Measurements from ENCODE around the gene SLC11A2.

Gene SLC11A2

DNA sequence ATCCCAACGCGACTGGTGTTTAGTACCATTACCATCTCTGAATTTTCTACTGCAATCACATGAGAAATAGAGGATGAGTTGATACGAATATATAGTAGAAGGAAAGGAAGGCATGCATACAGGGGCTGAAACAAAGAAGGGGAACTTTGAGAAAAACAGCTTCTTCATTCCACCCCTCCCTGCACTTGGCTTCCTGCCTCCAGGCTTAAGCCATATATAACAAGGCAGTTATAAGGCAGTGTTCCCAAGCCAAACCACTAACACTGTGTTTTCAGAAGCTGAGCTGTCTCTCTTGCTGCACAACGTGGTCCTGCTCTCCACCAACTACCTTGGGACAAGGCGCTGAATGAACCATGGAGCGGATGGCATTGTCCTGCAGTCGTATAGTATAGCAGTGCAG is 32.9 kb upstream of the SLC11A2 start (continued):
- TF ChIP-seq CSRNP3 (CRISPR knock-in tag; IDR thresholded peaks at IDR 0.05) (no peak), ZNF8 (CRISPR knock-in tag; IDR thresholded peaks at IDR 0.05) (no peak), RARB (CRISPR knock-in tag; IDR thresholded peaks at IDR 0.05) (no peak)

DNA sequence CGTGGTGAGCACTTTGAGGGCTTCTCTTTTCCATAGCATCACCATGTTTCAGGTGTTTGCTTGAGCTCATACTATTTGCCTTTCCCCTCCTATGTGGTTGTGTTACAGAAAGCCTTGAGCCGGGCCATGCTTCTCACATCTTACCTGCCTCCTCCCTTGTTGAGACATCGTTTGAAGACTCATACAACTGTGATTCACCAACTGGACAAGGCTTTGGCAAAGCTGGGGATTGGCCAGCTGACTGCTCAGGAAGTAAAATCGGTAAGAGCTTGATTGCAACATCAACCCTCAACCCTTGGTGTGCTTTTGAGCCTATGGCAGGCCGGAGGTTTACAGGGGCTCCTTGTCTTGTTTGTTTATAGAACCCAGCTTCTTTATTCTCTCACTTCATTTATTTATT is 30.1 kb upstream of the SLC11A2 start:
- ATAC-seq: no peak
- TF ChIP-seq TOX (CRISPR knock-in tag; IDR thresholded peaks at IDR 0.05; ENCODE audit: borderline replicate concordance) (no peak), CSRNP3 (CRISPR knock-in tag; IDR thresholded peaks at IDR 0.05) (no peak), RARB (CRISPR knock-in tag; IDR thresholded peaks at IDR 0.05) (no peak), ARNTL (CRISPR knock-in tag; IDR thresholded peaks at IDR 0.05; ENCODE audit: borderline replicate concordance, low read depth) (no peak), CREB5 (CRISPR knock-in tag; IDR thresholded peaks at IDR 0.05; ENCODE audit: low read depth) (no peak), ZNF8 (CRISPR knock-in tag; IDR thresholded peaks at IDR 0.05) (no peak), ZFP3 (CRISPR knock-in tag; IDR thresholded peaks at IDR 0.05) (no peak), ZC3H10 (CRISPR knock-in tag; IDR thresholded peaks at IDR 0.05) (no peak), BACH2 (CRISPR knock-in tag; IDR thresholded peaks at IDR 0.05; ENCODE audit: borderline replicate concordance) (no peak)
- TF ChIP-seq, protein P1, sequence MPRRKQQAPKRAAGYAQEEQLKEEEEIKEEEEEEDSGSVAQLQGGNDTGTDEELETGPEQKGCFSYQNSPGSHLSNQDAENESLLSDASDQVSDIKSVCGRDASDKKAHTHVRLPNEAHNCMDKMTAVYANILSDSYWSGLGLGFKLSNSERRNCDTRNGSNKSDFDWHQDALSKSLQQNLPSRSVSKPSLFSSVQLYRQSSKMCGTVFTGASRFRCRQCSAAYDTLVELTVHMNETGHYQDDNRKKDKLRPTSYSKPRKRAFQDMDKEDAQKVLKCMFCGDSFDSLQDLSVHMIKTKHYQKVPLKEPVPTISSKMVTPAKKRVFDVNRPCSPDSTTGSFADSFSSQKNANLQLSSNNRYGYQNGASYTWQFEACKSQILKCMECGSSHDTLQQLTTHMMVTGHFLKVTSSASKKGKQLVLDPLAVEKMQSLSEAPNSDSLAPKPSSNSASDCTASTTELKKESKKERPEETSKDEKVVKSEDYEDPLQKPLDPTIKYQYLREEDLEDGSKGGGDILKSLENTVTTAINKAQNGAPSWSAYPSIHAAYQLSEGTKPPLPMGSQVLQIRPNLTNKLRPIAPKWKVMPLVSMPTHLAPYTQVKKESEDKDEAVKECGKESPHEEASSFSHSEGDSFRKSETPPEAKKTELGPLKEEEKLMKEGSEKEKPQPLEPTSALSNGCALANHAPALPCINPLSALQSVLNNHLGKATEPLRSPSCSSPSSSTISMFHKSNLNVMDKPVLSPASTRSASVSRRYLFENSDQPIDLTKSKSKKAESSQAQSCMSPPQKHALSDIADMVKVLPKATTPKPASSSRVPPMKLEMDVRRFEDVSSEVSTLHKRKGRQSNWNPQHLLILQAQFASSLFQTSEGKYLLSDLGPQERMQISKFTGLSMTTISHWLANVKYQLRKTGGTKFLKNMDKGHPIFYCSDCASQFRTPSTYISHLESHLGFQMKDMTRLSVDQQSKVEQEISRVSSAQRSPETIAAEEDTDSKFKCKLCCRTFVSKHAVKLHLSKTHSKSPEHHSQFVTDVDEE (CRISPR knock-in tag; IDR thresholded peaks at IDR 0.05): no peak

GRCh38 chr12:51055060-51055459 is 28.9 kb upstream of the SLC11A2 start:
- TF ChIP-seq CSDC2 (CRISPR knock-in tag; IDR thresholded peaks at IDR 0.05): no peak
- no peak for TF ChIP-seq GLIS3 (CRISPR knock-in tag; IDR thresholded peaks at IDR 0.05)
- TF ChIP-seq, protein P1 (CRISPR knock-in tag; IDR thresholded peaks at IDR 0.05): no peak
- TF ChIP-seq ZNF565 (CRISPR knock-in tag; conservative IDR thresholded peaks at IDR 0.05; ENCODE audit: low read depth): no peak
- no peak for TF ChIP-seq ESRRG (CRISPR knock-in tag; IDR thresholded peaks at IDR 0.05)
- no peak for TF ChIP-seq ZFP30 (CRISPR knock-in tag; IDR thresholded peaks at IDR 0.05)
- TF ChIP-seq ARNTL (CRISPR knock-in tag; IDR thresholded peaks at IDR 0.05; ENCODE audit: borderline replicate concordance, low read depth): no peak
- TF ChIP-seq TOX (CRISPR knock-in tag; IDR thresholded peaks at IDR 0.05; ENCODE audit: borderline replicate concordance): no peak
- no peak for ATAC-seq

- ATAC-seq: no peak
- TF ChIP-seq ZNF8 (CRISPR knock-in tag; IDR thresholded peaks at IDR 0.05) (no peak), RARB (CRISPR knock-in tag; IDR thresholded peaks at IDR 0.05) (no peak), ZFP30 (CRISPR knock-in tag; IDR thresholded peaks at IDR 0.05) (no peak), TCF4 (CRISPR knock-in tag; IDR thresholded peaks at IDR 0.05; ENCODE audit: borderline replicate concordance) (no peak), ESRRG (CRISPR knock-in tag; IDR thresholded peaks at IDR 0.05) (no peak), CSRNP3 (CRISPR knock-in tag; IDR thresholded peaks at IDR 0.05) (no peak), POU6F1 (CRISPR knock-in tag; IDR thresholded peaks at IDR 0.05; ENCODE audit: borderline replicate concordance, low read depth) (no peak), SNAI2 (CRISPR knock-in tag; IDR thresholded peaks at IDR 0.05) (no peak), GLIS3 (CRISPR knock-in tag; IDR thresholded peaks at IDR 0.05) (no peak), OSR1 (CRISPR knock-in tag; IDR thresholded peaks at IDR 0.05) (no peak)
- TF ChIP-seq, protein P2, sequence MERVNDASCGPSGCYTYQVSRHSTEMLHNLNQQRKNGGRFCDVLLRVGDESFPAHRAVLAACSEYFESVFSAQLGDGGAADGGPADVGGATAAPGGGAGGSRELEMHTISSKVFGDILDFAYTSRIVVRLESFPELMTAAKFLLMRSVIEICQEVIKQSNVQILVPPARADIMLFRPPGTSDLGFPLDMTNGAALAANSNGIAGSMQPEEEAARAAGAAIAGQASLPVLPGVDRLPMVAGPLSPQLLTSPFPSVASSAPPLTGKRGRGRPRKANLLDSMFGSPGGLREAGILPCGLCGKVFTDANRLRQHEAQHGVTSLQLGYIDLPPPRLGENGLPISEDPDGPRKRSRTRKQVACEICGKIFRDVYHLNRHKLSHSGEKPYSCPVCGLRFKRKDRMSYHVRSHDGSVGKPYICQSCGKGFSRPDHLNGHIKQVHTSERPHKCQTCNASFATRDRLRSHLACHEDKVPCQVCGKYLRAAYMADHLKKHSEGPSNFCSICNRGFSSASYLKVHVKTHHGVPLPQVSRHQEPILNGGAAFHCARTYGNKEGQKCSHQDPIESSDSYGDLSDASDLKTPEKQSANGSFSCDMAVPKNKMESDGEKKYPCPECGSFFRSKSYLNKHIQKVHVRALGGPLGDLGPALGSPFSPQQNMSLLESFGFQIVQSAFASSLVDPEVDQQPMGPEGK (CRISPR knock-in tag; IDR thresholded peaks at IDR 0.05; ENCODE audit: borderline replicate concordance): no peak
Observed at GRCh38 chr12:51051787-51052186, 25.6 kb upstream of the SLC11A2 start.
